Inferior parietal cortex (tissue), 1 donor: ENCODE data around the gene COL26A1.
"Not testable (repeated sequence)": the region's sequence is repeated elsewhere in the genome, so short reads cannot be mapped to it uniquely, and the experiment has no call there.

ENCODE experiments used
- DNase-seq: peaks from one replicate; pipeline ENCODE4 v3.0.0-alpha.2; 2016; ENCODE audit errors: extremely low spot score

COL26A1 gene

DNA sequence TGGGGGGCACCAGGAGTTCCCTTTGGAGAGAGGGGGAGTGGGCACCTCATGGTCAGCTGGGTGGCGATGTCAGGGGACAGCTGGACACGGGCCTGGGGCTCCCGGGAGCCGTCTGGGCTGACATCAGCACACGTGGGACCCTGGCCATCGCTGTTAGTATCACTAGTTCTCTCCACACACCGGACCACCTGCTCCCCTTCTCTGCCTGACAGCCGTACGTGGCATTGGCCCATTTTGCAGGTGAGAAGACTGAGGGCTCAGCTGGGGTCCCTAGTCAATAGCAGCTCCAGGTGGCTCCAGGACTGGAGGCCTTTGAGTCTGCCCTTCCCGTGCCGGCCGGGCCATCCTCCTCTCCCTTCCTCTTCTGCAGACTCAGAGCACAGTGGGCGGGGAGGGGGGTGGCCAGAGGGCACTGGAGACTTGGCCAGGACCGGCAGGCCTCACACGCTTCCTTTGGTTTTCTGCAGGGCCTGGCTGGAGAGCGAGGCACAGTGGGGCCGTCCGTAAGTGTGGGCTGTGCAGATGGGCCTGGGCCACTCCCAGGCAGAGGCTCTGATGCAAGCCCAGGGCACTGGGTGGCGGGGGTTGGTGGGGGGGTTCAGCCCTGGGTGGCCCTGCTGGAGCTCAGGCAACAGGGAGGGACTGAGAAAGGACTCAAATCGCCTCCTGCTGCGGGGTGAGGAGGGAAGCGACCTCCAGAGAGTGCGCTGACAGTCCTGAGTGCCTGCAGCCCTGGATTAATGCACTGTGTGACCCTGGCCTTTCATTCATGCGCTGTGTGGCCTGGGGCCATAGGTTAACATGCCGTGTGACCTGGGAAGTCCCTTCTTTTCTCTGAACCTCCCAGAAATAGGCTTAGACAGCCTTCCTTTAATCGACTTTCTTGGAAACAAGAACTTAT lies 188.2 kb downstream of the COL26A1 start:
- no peak for DNase-seq

DNA sequence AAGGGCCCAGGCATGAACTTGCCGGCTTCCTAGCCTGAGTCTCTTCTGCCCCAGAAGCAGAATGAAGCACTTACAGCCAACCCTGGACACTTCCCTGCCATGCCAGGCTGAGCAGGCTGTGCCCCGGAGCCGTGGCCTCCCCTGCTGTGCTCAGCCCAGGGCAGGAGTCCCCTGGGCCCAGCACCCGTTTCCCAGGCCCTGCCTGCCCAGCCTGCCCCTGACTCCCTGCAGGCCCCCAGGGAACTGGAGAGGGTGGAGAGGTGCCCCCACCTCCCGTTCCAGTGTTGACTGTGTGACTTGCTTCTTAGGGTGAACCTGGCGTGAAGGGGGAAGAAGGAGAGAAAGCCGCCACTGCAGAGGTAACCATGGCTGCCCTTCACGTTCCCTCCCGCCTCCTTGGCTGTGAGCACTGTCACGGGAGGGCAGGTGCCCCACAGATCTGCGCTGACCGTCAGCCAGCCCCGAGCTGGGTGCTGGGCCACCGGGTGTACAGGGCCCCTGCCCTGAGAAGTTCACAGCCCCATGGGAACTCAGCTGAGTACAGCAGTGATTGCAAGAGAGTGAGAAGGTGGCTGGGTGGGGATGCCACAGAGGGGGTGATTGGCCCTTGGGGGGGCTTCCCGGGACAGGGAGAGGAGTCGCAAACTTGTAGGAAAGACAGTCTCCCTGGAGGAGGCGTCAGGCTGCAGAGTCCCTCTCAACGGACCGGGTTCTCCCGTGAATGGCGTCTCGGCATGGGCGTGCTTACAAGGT lies 190.5 kb downstream of the COL26A1 start:
- DNase-seq: no peak

DNA sequence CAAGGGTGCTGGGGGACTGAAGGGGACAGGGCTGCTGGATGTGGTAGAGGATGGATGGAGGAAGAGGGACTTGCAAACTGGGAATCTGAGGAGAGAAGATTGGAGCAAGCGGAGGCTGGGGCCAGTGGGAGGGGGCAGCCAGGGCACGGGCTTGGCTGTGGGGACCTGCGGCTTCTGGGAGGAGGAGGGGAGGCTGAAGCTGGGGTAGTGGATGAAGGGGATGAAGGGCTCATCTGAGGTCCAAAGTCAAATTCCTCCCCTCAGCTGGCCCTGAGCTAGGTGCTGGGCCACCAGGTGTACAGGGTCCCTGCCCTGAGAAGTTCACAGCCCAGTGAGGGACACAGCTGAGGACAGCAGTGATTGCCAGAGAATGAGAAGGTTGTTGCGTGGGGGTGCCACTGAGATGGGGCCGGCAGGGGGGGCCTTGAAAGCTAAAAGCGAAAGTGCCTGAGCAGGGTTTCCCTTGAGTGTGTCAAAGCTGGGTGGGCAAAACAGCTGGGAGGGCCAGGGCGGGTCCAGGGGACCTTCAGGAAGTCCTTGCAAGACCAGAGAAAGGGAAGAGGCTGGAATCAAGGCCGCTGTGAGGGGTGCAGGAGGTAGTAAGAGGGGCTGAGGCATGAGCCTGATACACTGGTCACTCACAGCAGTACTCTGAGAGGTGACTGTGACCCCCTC lies 191.2 kb downstream of the COL26A1 start:
- DNase-seq: no peak

DNA sequence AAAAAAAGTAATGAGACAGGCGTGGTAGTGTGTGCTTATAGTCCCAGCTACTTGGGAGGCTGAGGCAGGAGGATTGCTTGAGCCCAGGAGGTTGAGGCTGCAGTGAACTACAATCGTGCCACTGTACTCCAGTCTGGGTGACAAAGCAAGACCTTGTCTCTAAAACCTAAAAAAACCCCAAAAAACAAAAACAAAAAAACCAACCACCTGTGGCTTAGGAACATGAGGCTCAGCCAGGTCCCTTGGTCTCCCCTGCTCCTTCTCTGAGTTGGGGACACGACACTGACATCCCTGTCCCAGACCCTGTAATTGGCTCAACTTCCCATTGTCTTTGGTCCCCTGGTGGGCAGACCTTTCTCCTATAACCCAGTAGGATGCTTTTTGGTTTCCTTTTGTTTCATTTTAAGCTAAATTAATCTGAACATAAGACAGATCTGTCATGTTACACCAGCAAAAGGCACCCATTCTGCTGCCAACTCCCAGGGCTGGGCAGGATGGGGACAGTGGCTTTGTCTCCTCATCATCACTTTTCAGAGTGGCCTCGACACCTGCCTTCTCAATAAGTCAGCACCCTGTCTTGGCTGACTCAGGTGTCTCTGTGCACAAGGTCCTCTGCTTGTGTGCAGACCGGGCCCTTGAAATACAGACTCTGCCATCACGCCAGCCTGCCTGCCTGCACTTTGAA lies 192.1 kb downstream of the COL26A1 start:
- DNase-seq: no peak

DNA sequence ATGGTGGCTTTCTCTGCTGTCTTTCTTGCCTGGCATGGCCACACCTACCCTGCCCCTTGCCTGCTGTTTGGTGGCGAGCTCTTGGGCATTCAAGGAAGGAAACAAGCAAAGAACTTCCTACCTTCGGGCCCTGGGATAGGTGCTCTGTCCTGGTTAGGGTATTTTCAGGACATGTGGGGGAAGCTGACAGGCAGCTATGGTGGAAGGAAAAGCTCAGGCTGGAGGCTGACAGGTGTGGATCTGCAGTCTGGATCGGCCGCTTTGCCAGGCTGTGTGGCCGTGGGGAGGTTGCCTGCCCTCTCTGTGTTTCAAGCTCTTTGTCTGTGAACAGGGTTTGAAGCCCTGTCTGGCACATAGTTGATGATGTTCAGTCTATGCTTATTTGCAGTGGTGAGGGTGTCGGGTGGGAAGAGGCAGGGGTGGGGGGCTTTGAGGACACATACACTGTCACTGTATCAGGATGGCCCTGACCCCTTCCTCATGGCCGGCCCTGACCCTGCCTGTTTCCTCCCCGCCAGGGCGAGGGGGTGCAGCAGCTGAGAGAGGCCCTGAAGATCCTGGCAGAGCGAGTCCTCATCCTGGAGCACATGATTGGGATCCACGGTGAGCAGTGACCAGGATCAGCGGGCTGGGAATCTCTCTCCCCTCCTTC lies 192.7 kb downstream of the COL26A1 start:
- DNase-seq: no peak

GRCh38 chr7:101555921-101556275 lies 193.2 kb downstream of the COL26A1 start:
- DNase-seq: no peak

DNA sequence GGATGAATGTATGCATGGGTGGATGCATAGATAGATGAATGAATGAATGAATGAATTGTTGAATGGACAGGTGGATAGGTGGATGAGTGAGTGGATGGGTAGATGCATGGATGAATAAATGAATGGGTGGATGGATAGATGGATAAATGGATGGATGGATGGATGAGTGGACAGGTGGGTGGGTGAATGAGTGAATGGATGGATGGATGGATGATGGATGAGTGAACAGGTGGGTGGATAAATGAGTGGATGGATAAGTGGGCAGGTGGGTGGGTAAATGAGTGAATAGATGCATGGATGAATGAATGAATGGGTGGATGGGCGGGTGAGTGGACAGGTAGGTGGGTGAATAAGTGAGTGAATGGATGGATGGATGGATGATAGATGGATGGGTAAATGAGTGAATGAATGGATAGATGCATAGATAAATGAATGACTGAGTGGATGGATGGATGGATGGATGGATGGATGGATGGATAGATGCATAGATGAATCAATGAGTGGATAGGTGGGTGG lies 193.8 kb downstream of the COL26A1 start:
- DNase-seq: no peak

- no peak for DNase-seq
Measured at GRCh38 chr7:101557421-101557820, 194.7 kb downstream of the COL26A1 start.

DNA sequence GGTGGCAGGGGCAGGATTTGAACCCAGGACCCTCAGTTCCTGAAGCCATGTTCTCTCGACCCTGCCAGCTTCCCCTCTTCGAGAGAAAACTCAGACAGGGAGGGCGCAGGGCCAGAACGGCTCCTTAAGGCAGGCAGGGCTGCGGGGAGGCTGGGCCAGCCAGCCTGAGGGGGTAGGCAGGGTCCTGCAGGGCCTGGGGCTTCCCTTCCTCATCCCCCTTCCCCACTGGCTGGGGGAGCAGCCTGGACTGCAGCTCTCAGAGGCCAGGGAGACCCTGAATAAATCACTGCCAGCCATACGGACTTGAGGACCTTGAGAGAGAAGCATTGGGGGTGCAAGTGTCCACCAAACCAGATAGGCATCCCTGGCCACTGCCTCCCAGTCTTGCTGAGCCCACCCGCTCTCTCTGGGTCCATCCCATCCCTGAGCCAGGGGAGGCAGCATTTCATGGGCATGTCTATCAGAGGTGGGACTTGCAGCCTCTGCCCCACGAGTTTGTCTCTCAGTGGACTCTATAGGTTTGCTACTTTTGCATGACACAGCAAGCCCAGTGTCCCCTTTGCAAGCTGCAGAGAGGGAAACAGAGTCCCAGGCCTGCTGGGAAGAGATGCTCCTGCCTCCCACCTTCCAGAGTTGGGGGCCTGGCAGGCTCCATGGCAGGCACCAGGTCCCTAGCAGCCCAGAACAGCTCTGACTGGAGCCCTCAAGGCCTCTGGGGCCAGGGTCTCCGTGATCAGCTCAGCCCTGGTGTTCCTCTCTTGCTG lies 195.5 kb downstream of the COL26A1 start:
- DNase-seq: no peak

DNA sequence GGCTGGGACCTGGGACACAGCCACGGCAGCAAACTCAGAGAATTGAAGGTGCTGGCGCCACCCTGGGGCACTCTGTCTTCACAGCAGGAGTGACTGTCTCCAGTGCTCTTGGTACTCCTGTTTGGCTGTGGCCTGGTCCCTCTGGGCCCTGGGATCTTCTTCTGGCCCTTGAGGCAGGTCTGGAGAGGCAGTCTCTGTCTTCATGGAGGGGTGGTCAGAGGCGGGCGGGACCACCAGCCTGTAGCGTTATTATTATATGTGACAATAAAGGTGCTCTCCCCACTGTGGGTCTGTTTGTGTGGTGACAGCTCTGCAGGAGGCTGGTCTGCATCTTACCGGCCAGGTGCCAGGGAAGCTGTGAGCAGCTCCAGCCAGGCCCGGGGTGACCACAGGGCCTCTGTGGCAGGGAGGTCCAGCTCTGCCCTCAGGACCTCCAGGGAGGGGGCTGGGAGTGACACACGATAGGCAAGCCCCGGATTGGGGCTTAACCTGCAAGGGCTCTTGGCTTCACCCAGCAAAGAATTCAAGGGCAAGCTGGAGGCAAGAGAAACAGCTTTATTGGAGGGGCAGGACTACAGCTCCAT lies 196.2 kb downstream of the COL26A1 start:
- DNase-seq: no peak

GRCh38 chr7:101559586-101559985 lies 196.9 kb downstream of the COL26A1 start:
- DNase-seq: no peak

DNA sequence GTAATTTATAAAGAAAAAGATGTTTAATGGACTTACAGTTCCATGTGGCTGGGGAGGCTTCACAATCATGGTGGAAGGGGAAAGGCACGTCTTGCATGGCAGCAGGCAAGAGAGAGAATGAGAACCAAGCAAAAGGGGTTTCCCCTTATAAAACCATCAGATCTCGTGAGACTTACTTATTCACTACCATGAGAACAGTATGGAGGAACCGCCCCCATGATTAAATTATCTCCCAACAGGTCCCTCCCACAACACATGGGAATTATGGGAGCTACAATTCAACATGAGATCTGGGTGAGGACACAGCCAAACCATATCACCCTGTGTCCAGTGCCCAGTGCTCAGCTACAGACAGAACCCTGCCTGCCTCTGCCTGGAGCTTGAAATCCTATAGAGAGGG lies 197.3 kb downstream of the COL26A1 start:
- DNase-seq: not testable (repeated sequence)

DNA sequence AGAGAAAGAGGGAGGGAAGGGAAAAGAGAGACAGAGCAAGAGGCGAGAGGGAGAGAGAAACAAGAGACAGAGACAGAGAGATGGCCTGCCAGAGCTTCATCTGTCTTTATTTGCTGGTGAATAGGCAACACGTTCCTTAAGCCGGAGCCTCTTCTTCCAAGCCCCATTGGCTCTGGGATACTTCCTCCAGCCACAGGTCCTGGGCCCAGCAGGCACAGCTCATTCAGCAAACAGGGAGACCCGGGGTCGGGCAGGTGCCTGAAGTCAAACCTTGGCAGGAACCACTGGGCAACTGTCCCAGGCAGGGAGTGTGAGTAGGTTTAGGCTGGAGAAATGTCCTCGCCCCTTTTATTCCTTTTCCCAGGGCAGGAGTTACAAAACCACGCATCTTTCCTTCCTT lies 198.2 kb downstream of the COL26A1 start:
- DNase-seq: no peak

- DNase-seq: not testable (repeated sequence)
Measured at GRCh38 chr7:101561293-101561692, 198.6 kb downstream of the COL26A1 start.

DNA sequence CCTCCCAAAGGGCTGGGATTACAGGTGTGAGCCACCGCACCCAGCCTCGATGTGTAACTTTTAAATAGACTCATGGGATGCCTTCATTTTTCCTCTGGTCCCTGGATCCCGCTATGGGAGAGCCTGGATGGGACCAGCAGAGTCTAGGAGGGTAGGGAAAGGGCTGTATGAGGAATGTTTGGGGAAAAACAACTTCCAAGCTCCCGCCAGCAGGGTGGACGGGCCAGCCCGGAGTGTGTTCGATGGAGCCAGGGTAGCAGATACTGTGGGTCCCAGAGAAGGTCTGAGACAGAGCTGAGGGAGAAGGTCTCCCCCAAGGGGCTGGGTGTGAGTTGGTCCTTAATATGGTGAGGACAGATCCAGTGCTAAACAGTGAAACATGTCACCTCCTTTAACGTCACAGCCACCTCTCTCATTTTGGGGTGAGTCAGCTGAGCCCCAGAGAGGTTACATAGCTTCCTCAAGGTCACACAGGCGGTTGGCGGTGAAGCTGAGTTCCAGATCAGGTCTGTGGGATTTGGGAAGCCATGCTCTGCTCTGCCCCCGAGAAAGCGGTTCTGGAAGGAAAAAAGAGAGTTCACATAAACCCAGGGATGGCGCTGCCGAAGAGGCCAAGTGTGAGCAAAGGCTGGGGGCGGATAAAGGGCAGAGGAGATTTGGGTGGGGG lies 200.0 kb downstream of the COL26A1 start:
- no peak for DNase-seq

DNA sequence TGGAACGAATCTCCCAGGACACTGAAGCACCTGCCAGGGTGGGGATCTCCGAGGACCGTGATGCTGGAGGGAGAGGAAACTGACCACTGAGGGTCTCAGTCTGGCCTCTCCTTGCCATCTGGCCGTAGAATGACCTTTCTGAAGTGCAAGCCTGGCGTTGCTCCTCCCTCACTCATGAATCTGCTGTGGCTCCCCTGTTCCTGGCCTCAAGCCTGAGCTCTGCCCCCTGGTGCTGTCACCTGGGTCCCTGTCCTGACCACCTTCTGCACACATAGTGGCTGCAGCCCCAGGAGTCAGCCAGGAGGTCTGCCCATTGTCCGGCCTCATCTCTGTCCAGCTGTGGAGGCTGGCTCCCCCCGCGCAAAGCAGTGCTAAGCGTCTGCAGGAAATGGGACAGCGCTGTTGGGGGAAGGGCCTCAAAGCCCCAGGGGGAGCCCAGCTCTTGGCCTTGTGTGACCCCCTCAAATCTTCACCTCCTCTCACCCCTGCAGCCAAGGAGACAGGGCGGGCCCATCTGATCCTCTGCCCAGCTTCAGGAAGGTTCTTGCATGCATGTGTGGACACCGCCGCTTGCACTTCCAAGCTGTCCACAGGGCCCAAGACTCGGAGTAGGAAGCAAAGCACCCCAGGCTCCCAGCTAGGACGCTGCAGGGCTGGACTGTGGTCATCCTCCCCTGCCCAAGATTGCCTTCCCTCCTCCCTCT lies 200.7 kb downstream of the COL26A1 start:
- no peak for DNase-seq

GRCh38 chr7:101563943-101564777 lies 201.5 kb downstream of the COL26A1 start:
- no peak for DNase-seq

DNA sequence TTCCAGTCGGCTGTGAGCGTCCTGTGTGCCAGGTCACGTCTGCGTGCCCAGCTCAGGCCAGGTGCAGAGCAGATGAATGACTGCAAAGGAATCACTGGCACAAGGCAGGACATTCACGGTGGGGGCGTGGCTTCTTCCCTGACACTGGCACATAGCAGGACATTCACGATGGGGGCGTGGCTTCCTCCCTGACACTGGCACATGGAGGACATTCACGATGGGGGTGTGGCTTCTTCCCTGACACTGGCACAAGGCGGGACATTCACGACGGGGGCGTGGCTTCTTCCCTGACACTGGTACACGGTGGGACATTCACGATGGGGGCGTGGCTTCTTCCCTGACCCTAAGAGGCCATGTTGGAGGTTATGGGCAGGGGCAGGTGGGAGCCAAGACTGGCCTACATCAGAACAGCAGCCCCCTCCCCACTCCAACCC lies 202.1 kb downstream of the COL26A1 start:
- no peak for DNase-seq
